ENCODE measurements around the gene CEP43. TPM values are rescaled to one million over a fixed set of nuclear protein-coding genes. Genes with fewer than 3 reads are reported as not detected.

Gene CEP43
- total RNA-seq, 1 donor from 2014 or later, result 16.0 TPM

DNA sequence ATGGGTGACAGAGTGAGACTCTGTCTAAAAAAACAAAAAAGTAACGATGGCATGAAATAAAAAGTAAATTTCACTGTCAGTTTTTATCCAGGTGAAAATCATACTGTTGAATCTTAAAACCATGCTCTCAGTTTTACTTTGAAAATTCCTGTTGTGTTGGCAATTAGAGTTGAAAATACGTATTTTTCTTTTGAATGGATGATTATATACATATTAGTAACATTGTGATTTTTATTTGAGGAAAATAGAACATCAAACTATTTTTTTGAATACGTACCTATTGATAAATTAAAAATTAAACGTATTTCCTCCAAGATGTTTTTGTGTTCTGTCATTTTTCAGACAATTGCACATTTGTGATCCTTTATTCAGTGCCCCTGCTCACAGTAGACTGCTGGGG is 14.7 kb downstream of the CEP43 start:
- Histone ChIP-seq H4K20me1 (ENCODE audit: insufficient read depth, low read length) (peaks cover 3% of the 10 kb centered on the region), H3K4me2 (ENCODE audit: low read length) (no peak overlapping the region), H3K4me3 (ENCODE audit: insufficient read depth, low read depth, low read length) (no peak overlapping the region), H3K36me3 (ENCODE audit: insufficient read depth, low read length) (peaks cover 16% of the 10 kb centered on the region), H2AFZ (ENCODE audit: low read depth, low read length) (no peak overlapping the region), H3K27me3 (ENCODE audit: insufficient read depth, low read length) (no peaks in the 10 kb centered on the region), H3K27ac (ENCODE audit: low read depth, low read length) (no peak overlapping the region), H3K9ac (ENCODE audit: low read length) (no peak overlapping the region), H3K79me2 (ENCODE audit: insufficient read depth, low read length) (no peaks in the 10 kb centered on the region), H3K9me3 (ENCODE audit: insufficient read depth, low read depth, low read length) (no peaks in the 10 kb centered on the region), H3K4me1 (ENCODE audit: insufficient read depth, low read length) (no peaks in the 10 kb centered on the region)
- TF ChIP-seq EZH2 (IDR thresholded peaks at IDR 0.05; ENCODE audit: insufficient read depth, low read length), result no peak
- TF ChIP-seq, protein P1, sequence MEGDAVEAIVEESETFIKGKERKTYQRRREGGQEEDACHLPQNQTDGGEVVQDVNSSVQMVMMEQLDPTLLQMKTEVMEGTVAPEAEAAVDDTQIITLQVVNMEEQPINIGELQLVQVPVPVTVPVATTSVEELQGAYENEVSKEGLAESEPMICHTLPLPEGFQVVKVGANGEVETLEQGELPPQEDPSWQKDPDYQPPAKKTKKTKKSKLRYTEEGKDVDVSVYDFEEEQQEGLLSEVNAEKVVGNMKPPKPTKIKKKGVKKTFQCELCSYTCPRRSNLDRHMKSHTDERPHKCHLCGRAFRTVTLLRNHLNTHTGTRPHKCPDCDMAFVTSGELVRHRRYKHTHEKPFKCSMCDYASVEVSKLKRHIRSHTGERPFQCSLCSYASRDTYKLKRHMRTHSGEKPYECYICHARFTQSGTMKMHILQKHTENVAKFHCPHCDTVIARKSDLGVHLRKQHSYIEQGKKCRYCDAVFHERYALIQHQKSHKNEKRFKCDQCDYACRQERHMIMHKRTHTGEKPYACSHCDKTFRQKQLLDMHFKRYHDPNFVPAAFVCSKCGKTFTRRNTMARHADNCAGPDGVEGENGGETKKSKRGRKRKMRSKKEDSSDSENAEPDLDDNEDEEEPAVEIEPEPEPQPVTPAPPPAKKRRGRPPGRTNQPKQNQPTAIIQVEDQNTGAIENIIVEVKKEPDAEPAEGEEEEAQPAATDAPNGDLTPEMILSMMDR (IDR thresholded peaks at IDR 0.05; ENCODE audit: insufficient read depth, low read depth, low read length), result no peak
- Mint-ChIP-seq H3K27ac (ENCODE audit: unreplicated experiment) (no peak overlapping the region), H3K27me3 (ENCODE audit: low read depth, unreplicated experiment) (no peaks in the 10 kb centered on the region), H3K36me3 (ENCODE audit: low read depth, unreplicated experiment) (peaks cover 12% of the 10 kb centered on the region), H3K4me1 (ENCODE audit: low read depth, unreplicated experiment) (no peaks in the 10 kb centered on the region), H3K4me3 (ENCODE audit: unreplicated experiment) (no peak overlapping the region), H3K9me3 (ENCODE audit: unreplicated experiment) (no peaks in the 10 kb centered on the region)
- no peak for DNase-seq (ENCODE audit: low read depth)
- no peak for FAIRE-seq

DNA sequence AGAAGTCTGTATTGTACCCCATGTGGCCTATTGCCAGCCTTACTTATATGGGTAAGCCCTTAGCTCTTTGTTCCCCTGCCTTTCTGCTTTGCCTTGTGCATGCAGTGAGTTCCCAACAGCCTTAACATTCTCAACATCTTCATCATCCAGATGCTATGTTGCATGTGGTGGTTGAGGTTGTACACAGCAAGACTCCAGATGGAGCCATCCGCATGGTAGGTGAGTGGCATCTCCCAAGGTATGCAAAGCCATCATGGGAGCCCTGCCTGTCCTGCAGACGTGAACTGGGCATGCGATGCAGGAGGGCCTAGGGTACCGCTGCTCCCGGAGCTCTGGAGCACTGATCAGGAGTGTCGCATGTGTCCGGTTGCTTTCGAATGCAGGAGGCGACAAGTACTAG is 16.1 kb downstream of the CEP43 start:
- Histone ChIP-seq H2AFZ (ENCODE audit: low read depth, low read length) (no peak overlapping the region), H3K4me2 (ENCODE audit: low read length) (no peak overlapping the region), H3K27ac (ENCODE audit: low read depth, low read length) (no peak overlapping the region), H3K9ac (ENCODE audit: low read length) (no peak overlapping the region), H3K4me3 (ENCODE audit: insufficient read depth, low read depth, low read length) (no peak overlapping the region), H3K4me1 (ENCODE audit: insufficient read depth, low read length) (no peaks in the 10 kb centered on the region), H3K27me3 (ENCODE audit: insufficient read depth, low read length) (no peaks in the 10 kb centered on the region), H4K20me1 (ENCODE audit: insufficient read depth, low read length) (peaks cover 3% of the 10 kb centered on the region), H3K9me3 (ENCODE audit: insufficient read depth, low read depth, low read length) (no peaks in the 10 kb centered on the region), H3K36me3 (ENCODE audit: insufficient read depth, low read length) (peaks cover 16% of the 10 kb centered on the region), H3K79me2 (ENCODE audit: insufficient read depth, low read length) (no peaks in the 10 kb centered on the region)
- no peak overlapping the region for H3K27ac Mint-ChIP-seq (ENCODE audit: unreplicated experiment)
- no peaks in the 10 kb centered on the region for H3K27me3 Mint-ChIP-seq (ENCODE audit: low read depth, unreplicated experiment)
- TF ChIP-seq, protein P1 (IDR thresholded peaks at IDR 0.05; ENCODE audit: insufficient read depth, low read depth, low read length), result no peak
- H3K36me3 Mint-ChIP-seq (ENCODE audit: low read depth, unreplicated experiment), result peaks cover 12% of the 10 kb centered on the region
- no peak for DNase-seq (ENCODE audit: low read depth)
- no peak for FAIRE-seq
- H3K9me3 Mint-ChIP-seq (ENCODE audit: unreplicated experiment), result no peaks in the 10 kb centered on the region
- no peak overlapping the region for H3K4me3 Mint-ChIP-seq (ENCODE audit: unreplicated experiment)
- no peaks in the 10 kb centered on the region for H3K4me1 Mint-ChIP-seq (ENCODE audit: low read depth, unreplicated experiment)

DNA sequence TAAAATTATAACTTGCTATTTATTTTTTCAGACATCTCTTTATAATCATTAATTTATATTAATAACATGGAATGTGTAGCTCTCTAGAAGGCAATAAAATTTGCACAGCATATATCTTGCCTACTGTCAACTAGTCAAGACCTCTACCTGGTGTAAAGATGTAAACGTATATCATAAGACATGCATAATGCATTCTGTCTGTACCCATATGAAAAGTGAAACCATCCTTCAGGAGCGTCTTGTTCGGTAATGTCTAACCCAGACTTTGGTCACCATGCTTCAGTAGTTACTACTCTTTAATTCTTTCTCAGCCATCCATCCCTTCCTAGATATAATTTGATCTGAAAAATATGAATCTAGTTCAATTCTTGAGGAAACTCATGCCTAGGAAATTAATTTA is 21.0 kb downstream of the CEP43 start:
- Histone ChIP-seq H4K20me1 (ENCODE audit: insufficient read depth, low read length) (peaks cover 10% of the 10 kb centered on the region), H3K27me3 (ENCODE audit: insufficient read depth, low read length) (no peaks in the 10 kb centered on the region), H3K4me2 (ENCODE audit: low read length) (no peak overlapping the region), H3K79me2 (ENCODE audit: insufficient read depth, low read length) (no peaks in the 10 kb centered on the region), H3K9ac (ENCODE audit: low read length) (no peak overlapping the region), H3K9me3 (ENCODE audit: insufficient read depth, low read depth, low read length) (no peaks in the 10 kb centered on the region), H2AFZ (ENCODE audit: low read depth, low read length) (no peak overlapping the region), H3K36me3 (ENCODE audit: insufficient read depth, low read length) (peaks cover 12% of the 10 kb centered on the region), H3K27ac (ENCODE audit: low read depth, low read length) (no peak overlapping the region), H3K4me3 (ENCODE audit: insufficient read depth, low read depth, low read length) (no peak overlapping the region), H3K4me1 (ENCODE audit: insufficient read depth, low read length) (no peaks in the 10 kb centered on the region)
- Mint-ChIP-seq H3K36me3 (ENCODE audit: low read depth, unreplicated experiment) (no peaks in the 10 kb centered on the region), H3K4me3 (ENCODE audit: unreplicated experiment) (no peak overlapping the region), H3K27ac (ENCODE audit: unreplicated experiment) (no peak overlapping the region), H3K27me3 (ENCODE audit: low read depth, unreplicated experiment) (no peaks in the 10 kb centered on the region), H3K4me1 (ENCODE audit: low read depth, unreplicated experiment) (no peaks in the 10 kb centered on the region), H3K9me3 (ENCODE audit: unreplicated experiment) (no peaks in the 10 kb centered on the region)
- FAIRE-seq (no peak), DNase-seq (ENCODE audit: low read depth) (no peak)
- TF ChIP-seq EZH2 (IDR thresholded peaks at IDR 0.05; ENCODE audit: insufficient read depth, low read length), result no peak
- TF ChIP-seq, protein P1 (IDR thresholded peaks at IDR 0.05; ENCODE audit: insufficient read depth, low read depth, low read length), result no peak
